Measurements from ENCODE around the gene IRGC. TPM values are rescaled to one million over a fixed set of nuclear protein-coding genes. Genes with fewer than 3 reads are reported as not detected.

IRGC gene
- total RNA-seq, 4 donors from 2014 or later: not detected

DNA sequence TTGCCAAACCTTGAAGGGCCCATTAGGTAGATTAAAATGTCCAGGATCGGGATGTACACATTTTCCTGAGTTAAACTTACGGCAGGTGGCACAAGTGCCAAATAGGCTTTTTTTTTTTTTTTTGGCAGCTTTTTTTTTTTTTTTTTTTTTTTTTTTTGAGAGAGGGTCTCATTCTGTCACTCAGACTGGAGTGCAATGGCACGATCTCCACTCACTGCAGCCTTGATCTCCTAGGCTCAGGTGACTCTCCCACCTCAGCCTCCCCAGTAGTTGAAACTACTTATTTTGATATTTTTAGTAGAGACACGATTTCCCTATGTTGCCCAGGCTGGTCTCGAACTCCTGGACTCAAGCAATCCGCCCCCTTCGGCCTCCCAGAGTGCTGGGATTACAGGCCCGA, 9.0 kb downstream of the IRGC start:
- Histone ChIP-seq H3K36me3 (no peaks in the 10 kb centered on the region), H3K9me3 (no peaks in the 10 kb centered on the region), H3K27me3 (no peaks in the 10 kb centered on the region), H3K27ac (no peak overlapping the region), H3K4me3 (no peak overlapping the region), H3K4me1 (no peaks in the 10 kb centered on the region)
- no peak for DNase-seq
- 76% methylated on average over 8 of the region's 8 CpGs; no CpG with 5 or more reads in 1 of the 2 donors for WGBS, 2 donors (ENCODE audit: low coverage in 1 of 2)
- TF ChIP-seq POLR2AphosphoS5 (IDR thresholded peaks at IDR 0.05) (no peak), POLR2A (IDR thresholded peaks at IDR 0.05) (no peak), CTCF (IDR thresholded peaks at IDR 0.05) (no peak), EP300 (IDR thresholded peaks at IDR 0.05; ENCODE audit: low read depth) (no peak)
- in situ Hi-C loops (cut with MboI; ENCODE audit: low pct_ligation_motif_present in 1 of 4, low pct_unique_long_range_greater_than_20kb in 1 of 4, low sequenced_read_pairs in 3 of 4) (no loop called here), intact Hi-C loops (cut with DNase I; ENCODE audit: low total_unique reads) (no loop called here)

DNA sequence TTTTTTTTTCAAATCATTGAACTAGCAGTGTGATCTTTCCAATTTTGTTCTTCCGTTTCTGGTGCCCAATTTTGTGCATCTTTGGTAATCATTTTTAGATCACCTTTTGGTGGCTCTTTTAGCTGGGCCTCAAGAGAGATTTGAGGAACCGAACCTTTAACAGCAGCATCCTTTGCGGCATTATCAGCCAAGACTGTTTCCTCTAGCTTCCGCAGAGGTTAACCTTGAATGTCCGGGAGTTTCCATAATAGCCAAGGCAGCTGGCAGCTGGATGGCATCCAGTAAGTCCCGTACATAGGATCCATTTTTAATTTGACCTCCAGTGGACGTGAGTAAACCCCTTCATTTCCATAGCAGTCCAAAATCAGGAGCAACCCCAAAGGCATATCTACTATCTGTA, 9.6 kb downstream of the IRGC start:
- in situ Hi-C loops (cut with MboI; ENCODE audit: low pct_ligation_motif_present in 1 of 4, low pct_unique_long_range_greater_than_20kb in 1 of 4, low sequenced_read_pairs in 3 of 4) (no loop called here), intact Hi-C loops (cut with DNase I; ENCODE audit: low total_unique reads) (no loop called here)
- no peaks in the 10 kb centered on the region for H3K4me1 ChIP-seq
- no peak overlapping the region for H3K27ac ChIP-seq
- DNase-seq: no peak
- H3K36me3 ChIP-seq: no peaks in the 10 kb centered on the region
- WGBS, 2 donors (ENCODE audit: low coverage in 1 of 2): 45% methylated on average over 7 of the region's 7 CpGs; no CpG with 5 or more reads in 1 of the 2 donors
- no peak for TF ChIP-seq EP300 (IDR thresholded peaks at IDR 0.05; ENCODE audit: low read depth)
- H3K4me3 ChIP-seq: no peak overlapping the region
- no peaks in the 10 kb centered on the region for H3K9me3 ChIP-seq
- H3K27me3 ChIP-seq: no peaks in the 10 kb centered on the region

DNA sequence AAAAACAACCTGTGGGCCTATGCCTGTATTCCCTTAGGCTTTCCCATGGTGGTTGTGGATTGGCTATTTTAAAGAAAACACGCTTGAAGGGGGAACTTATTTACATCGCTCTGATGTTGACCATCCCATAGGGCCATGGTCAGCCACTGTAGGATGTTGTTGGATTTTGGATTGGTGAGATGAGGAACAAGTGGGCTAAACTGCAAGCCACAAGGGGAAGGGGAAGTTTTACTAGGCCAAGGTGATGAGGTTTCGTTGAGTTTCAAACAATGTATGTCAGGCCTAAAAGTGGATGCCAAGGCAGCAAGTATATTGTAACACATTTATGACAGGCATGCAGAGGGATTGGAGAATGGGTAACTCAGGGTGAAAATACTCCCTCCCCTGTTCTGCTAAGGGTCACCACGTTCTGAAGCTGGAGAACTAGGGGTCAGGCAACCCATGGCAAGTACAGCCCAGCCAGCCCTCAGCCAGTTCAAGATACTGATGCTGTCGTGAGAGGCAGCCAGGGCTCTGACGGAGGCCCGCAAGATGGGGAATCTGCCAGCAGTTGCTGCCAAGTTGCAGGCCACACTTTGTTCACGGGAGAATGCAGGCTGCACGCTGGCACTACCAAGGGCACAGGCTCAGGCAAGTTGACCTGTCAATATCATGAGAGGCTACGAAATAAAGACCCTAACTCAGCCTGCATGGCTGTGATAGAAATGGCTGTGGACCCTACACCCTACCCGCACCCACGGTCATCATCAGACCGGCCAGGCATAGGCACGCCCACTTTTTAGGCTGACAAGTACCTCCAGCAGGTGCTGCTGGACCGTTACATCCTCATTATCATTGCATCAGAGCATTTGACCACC, 11.1 kb downstream of the IRGC start:
- no peak for TF ChIP-seq EP300 (IDR thresholded peaks at IDR 0.05; ENCODE audit: low read depth)
- TF ChIP-seq CTCF (IDR thresholded peaks at IDR 0.05): no peak
- TF ChIP-seq POLR2AphosphoS5 (IDR thresholded peaks at IDR 0.05): no peak
- TF ChIP-seq POLR2A (IDR thresholded peaks at IDR 0.05): no peak
- Histone ChIP-seq H3K9me3 (no peaks in the 10 kb centered on the region), H3K4me1 (no peaks in the 10 kb centered on the region), H3K4me3 (no peak overlapping the region), H3K27ac (no peak overlapping the region), H3K36me3 (peaks cover 0 to 6% (median under 1%) of the 10 kb centered on the region in 4 donors), H3K27me3 (no peaks in the 10 kb centered on the region)
- in situ Hi-C loops (cut with MboI; ENCODE audit: low pct_ligation_motif_present in 1 of 4, low pct_unique_long_range_greater_than_20kb in 1 of 4, low sequenced_read_pairs in 3 of 4): no loop called here
- 56 to 72% methylated on average over 2 to 15 of the region's 15 CpGs for WGBS, 2 donors (ENCODE audit: low coverage in 1 of 2)
- no peak for DNase-seq
- intact Hi-C loops (cut with DNase I; ENCODE audit: low total_unique reads): no loop called here

DNA sequence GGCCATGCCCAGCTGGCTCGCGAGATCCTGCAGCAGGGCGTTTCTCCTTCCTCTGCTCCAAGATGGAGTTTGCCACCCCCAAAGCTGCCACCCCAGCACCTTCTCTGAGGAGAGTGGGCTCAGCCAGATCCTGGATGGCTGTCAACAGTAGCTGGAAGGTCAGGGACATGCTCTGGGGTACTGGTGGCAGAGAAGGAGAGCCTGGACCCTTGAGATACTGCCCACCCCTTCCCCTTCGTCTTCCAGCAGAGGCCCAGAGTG, 11.6 kb downstream of the IRGC start:
- Histone ChIP-seq H3K36me3 (peaks cover 0 to 10% (median 4%) of the 10 kb centered on the region in 4 donors), H3K27me3 (no peaks in the 10 kb centered on the region), H3K27ac (no peak overlapping the region), H3K4me3 (no peak overlapping the region), H3K9me3 (no peaks in the 10 kb centered on the region), H3K4me1 (no peaks in the 10 kb centered on the region)
- intact Hi-C loops (cut with DNase I; ENCODE audit: low total_unique reads): no loop called here
- TF ChIP-seq EP300 (IDR thresholded peaks at IDR 0.05; ENCODE audit: low read depth): no peak
- TF ChIP-seq CTCF (IDR thresholded peaks at IDR 0.05): no peak
- TF ChIP-seq POLR2A (IDR thresholded peaks at IDR 0.05): no peak
- TF ChIP-seq POLR2AphosphoS5 (IDR thresholded peaks at IDR 0.05): no peak
- in situ Hi-C loops (cut with MboI; ENCODE audit: low pct_ligation_motif_present in 1 of 4, low pct_unique_long_range_greater_than_20kb in 1 of 4, low sequenced_read_pairs in 3 of 4): no loop called here
- 78% methylated on average over 4 of the region's 4 CpGs; no CpG with 5 or more reads in 1 of the 2 donors for WGBS, 2 donors (ENCODE audit: low coverage in 1 of 2)
- DNase-seq: no peak

All from transverse colon (tissue), 4 donors.